ENCODE results near the gene CISH. TPM values are rescaled to one million over a fixed set of nuclear protein-coding genes. Genes with fewer than 3 reads are reported as not detected.

The CISH gene
- total RNA-seq, 1 experiment from 2014 or later = 2.3 TPM

DNA sequence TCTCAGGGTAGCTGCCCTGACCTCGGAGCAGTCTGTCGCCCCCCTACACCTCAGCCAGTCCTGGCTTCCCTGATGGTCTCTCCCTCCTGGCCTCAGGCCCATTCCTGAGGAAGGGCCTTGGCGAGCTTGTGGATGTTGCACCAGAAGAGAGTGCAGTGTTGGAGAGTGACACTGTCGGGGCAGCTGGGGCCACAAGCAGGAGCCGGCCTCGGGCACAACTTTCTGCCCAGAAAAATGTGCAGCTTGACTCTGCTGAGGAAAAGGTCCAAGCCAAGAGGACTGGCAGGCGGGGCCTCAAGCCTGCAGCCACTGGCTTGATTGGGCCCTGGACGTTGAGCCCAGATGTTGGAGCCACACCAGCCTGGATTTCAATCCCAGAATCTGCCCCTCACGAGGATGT is 29.5 kb downstream of the CISH start:
- H4K20me1 ChIP-seq (ENCODE audit: low read length) = no peaks in the 10 kb centered on the region
- no peaks in the 10 kb centered on the region for H3K79me2 ChIP-seq (ENCODE audit: low read length)
- no peak overlapping the region for H3K4me2 ChIP-seq (ENCODE audit: low read length)
- no peak for ATAC-seq
- H3K4me3 ChIP-seq (ENCODE audit: low read length) = no peak overlapping the region
- BruUV-seq (replicated peaks) = no TSS peak
- no peaks in the 10 kb centered on the region for H3K9me2 ChIP-seq (replicated peaks; ENCODE audit: low read length)
- H3K9me3 ChIP-seq (ENCODE audit: low read length) = no peaks in the 10 kb centered on the region
- ChIA-PET POLR2A (ENCODE audit: unreplicated experiment) (no interaction called here), CTCF (no interaction called here)
- no peak overlapping the region for H3K9ac ChIP-seq (ENCODE audit: low read length)
- no peaks in the 10 kb centered on the region for H3K4me1 ChIP-seq (ENCODE audit: insufficient read depth, low read length)
- intact Hi-C loops (cut with micrococcal nuclease) = no loop called here
- TF ChIP-seq EZH2phosphoT487 (IDR thresholded peaks at IDR 0.05; ENCODE audit: borderline replicate concordance, low read length) = no peak
- TF ChIP-seq, protein P1, sequence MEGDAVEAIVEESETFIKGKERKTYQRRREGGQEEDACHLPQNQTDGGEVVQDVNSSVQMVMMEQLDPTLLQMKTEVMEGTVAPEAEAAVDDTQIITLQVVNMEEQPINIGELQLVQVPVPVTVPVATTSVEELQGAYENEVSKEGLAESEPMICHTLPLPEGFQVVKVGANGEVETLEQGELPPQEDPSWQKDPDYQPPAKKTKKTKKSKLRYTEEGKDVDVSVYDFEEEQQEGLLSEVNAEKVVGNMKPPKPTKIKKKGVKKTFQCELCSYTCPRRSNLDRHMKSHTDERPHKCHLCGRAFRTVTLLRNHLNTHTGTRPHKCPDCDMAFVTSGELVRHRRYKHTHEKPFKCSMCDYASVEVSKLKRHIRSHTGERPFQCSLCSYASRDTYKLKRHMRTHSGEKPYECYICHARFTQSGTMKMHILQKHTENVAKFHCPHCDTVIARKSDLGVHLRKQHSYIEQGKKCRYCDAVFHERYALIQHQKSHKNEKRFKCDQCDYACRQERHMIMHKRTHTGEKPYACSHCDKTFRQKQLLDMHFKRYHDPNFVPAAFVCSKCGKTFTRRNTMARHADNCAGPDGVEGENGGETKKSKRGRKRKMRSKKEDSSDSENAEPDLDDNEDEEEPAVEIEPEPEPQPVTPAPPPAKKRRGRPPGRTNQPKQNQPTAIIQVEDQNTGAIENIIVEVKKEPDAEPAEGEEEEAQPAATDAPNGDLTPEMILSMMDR (conservative IDR thresholded peaks at IDR 0.05; ENCODE audit: low read depth, low read length) = no peak
- TF ChIP-seq EZH2 (IDR thresholded peaks at IDR 0.05; ENCODE audit: low read length, unreplicated experiment) = no peak
- DNase-seq = no peak
- no peak overlapping the region for H3K27ac ChIP-seq (ENCODE audit: low read length)
- no peaks in the 10 kb centered on the region for H3F3A ChIP-seq (ENCODE audit: low read length, unreplicated experiment)
- H2AFZ ChIP-seq (ENCODE audit: low read length) = no peak overlapping the region
- no peaks in the 10 kb centered on the region for H3K27me3 ChIP-seq (ENCODE audit: low read length)
- no peaks in the 10 kb centered on the region; the same call in 1 of the 2 replicates for H3K36me3 ChIP-seq (ENCODE audit: low read depth, low read length)

DNA sequence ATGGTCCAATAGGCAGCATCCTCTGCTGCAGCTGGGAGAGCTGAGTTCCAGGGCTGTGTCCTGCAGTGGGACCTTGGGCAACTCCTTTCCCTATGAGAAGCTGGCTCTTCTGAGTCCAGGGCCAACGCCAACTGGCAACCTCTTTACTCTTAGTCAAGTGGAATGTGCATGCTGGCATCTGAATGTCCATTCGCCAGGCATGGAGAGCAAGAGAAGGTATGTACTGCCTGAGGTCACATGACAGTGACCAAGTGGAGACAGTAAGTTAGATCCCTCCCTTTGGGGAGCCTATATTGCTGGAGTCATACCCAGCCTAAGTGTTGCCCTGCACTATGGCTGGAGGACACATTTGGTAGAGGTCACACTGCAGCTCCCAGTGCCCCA is 30.1 kb downstream of the CISH start:
- H3K27ac ChIP-seq (ENCODE audit: low read length) = no peak overlapping the region
- no peak for DNase-seq
- BruUV-seq (replicated peaks) = no TSS peak

More for the DNA sequence above, 30.1 kb downstream of the CISH start:
- Histone ChIP-seq H2AFZ (ENCODE audit: low read length) (no peak overlapping the region), H3K9me2 (replicated peaks; ENCODE audit: low read length) (no peaks in the 10 kb centered on the region), H3K36me3 (ENCODE audit: low read depth, low read length) (no peaks in the 10 kb centered on the region; the same call in 1 of the 2 replicates), H3F3A (ENCODE audit: low read length, unreplicated experiment) (no peaks in the 10 kb centered on the region), H3K9ac (ENCODE audit: low read length) (no peak overlapping the region), H3K27me3 (ENCODE audit: low read length) (no peaks in the 10 kb centered on the region), H3K4me1 (ENCODE audit: insufficient read depth, low read length) (no peaks in the 10 kb centered on the region), H3K9me3 (ENCODE audit: low read length) (no peaks in the 10 kb centered on the region), H3K4me2 (ENCODE audit: low read length) (no peak overlapping the region), H3K4me3 (ENCODE audit: low read length) (no peak overlapping the region), H4K20me1 (ENCODE audit: low read length) (no peaks in the 10 kb centered on the region), H3K79me2 (ENCODE audit: low read length) (no peaks in the 10 kb centered on the region)
- ChIA-PET POLR2A (ENCODE audit: unreplicated experiment) (interaction anchor here (0.6 kb wide), 1 partner anchor 12 kb away, joined by 9 read pairs; the partner anchor contains the start of gene HEMK1), CTCF (no interaction called here)
- TF ChIP-seq, protein P1 (conservative IDR thresholded peaks at IDR 0.05; ENCODE audit: low read depth, low read length) = no peak
- no peak for TF ChIP-seq EZH2phosphoT487 (IDR thresholded peaks at IDR 0.05; ENCODE audit: borderline replicate concordance, low read length)
- no peak for TF ChIP-seq EZH2 (IDR thresholded peaks at IDR 0.05; ENCODE audit: low read length, unreplicated experiment)
- no peak for ATAC-seq
- intact Hi-C loops (cut with micrococcal nuclease) = no loop called here

Data from PC-3 (cell line).